ENCODE measurements around the gene CRADD.

GRCh38 chr12:93902192-93902591 is 225.0 kb downstream of the CRADD start:
- TF ChIP-seq CTCF (IDR thresholded peaks at IDR 0.05; ENCODE audit: extremely low read depth in 1 of 2, insufficient read depth in 1 of 2, low read depth in 1 of 2, low read length in 2 of 2) (no peak), POLR2A (IDR thresholded peaks at IDR 0.05; ENCODE audit: low read depth, low read length) (no peak), MYC (IDR thresholded peaks at IDR 0.05; ENCODE audit: low read depth, low read length) (no peak)
